K562 (cell line): ENCODE measurements around the gene NTNG1. TPM values are rescaled to one million over a fixed set of nuclear protein-coding genes. Genes with fewer than 3 reads are reported as not detected.

Experiments used
- ATAC-seq: fragments of 200-7000 bp; cut with Tn5 transposase; 3 replicates; pipeline ENCODE4 v1.9.1; 2020; ENCODE audit warnings: moderate library complexity
- BruUV-seq: library from RNA; stranded (reverse); fragments of 400-500 nt; replicated peaks from 2 replicates; lab custom pipeline; 2021; lab: Mats Ljungman, UMichigan
- CTCF ChIA-PET: fragments of 300-600 bp; formaldehyde crosslinking; extraction: SDS; loops from one replicate; lab custom pipeline; 2021; ENCODE audit warnings: low intra/inter-chr PET ratio; lab: Yijun Ruan, JAX
- POLR2A ChIA-PET: fragments of 300-600, 350-650 bp; sonication (Branson Sonifier 250); formaldehyde crosslinking; extraction: SDS; loops from one replicate; lab custom pipeline; 2021; ENCODE audit warnings: antibody characterized with exemption, inconsistent platforms; lab: Yijun Ruan, JAX
- DNase-seq, 4 experiments: peaks; one replicate each; pipeline versions ENCODE4 v3.0.0 to v3.0.0-alpha.2; 2011 to 2018; ENCODE audit warnings: low spot score in 3 of 4, mixed read lengths in 3 of 4; ENCODE audit errors: extremely low read depth in 1 of 4
- FAIRE-seq: peaks from 2 replicates; lab custom pipeline; 2011; peaks lifted over from hg19 to GRCh38; lab: Jason Lieb, UNC
- H2AFZ ChIP-seq: 2 replicates; pipeline ENCODE4 v1.6.0; 2011; ENCODE audit warnings: low read depth, low read length, control low read depth, inconsistent platforms
- H3K27ac ChIP-seq: fragments of 200-600 bp; 3 replicates; pipeline ENCODE4 v1.8.0; 2011; ENCODE audit warnings: low read depth, mild to moderate bottlenecking, control low read depth, inconsistent platforms, low read length, moderate library complexity, mixed read lengths; ENCODE audit errors: extremely low read depth
- H3K27me3 ChIP-seq, 2 experiments: fragments of 300-600 bp in 1 of 2; 2 replicates in 1 of 2; 3 replicates in 1 of 2; pipeline versions ENCODE4 v1.6.0 to v1.8.0; 2011; ENCODE audit warnings: inconsistent platforms in 2 of 2, low read length in 2 of 2, mild to moderate bottlenecking in 1 of 2, mixed read lengths in 1 of 2, moderate library complexity in 1 of 2; ENCODE audit not compliant: control insufficient read depth in 2 of 2, insufficient read depth in 2 of 2
- H3K36me3 ChIP-seq: fragments of 300-600 bp; 3 replicates; pipeline ENCODE4 v1.8.0; 2011; ENCODE audit warnings: mild to moderate bottlenecking, low read length, inconsistent platforms; ENCODE audit not compliant: control insufficient read depth, insufficient read depth
- H3K4me1 ChIP-seq, 2 experiments: fragments of 200-600 bp in 1 of 2; replicated peaks in 1 of 2; 2 replicates in 1 of 2; 3 replicates in 1 of 2; pipeline versions ENCODE4 v1.5.1 to v1.8.0; 2011; ENCODE audit warnings: inconsistent platforms in 2 of 2, low read length in 2 of 2, mild to moderate bottlenecking in 1 of 2, mixed read lengths in 1 of 2, moderate library complexity in 1 of 2; ENCODE audit not compliant: control insufficient read depth in 2 of 2, insufficient read depth in 2 of 2
- H3K4me2 ChIP-seq: 2 replicates; pipeline ENCODE4 v1.6.1; 2011; ENCODE audit warnings: low read length, control low read depth, inconsistent platforms, mixed read lengths; ENCODE audit not compliant: insufficient read depth
- H3K4me3 ChIP-seq: fragments of 200-600 bp; sonication (generic), shearing (Covaris generic); 2 replicates; pipeline ENCODE4 v1.5.1; 2016; ENCODE audit warnings: control low read depth, inconsistent platforms
- H3K79me2 ChIP-seq: fragments of 200-600 bp; 3 replicates; pipeline ENCODE4 v1.8.0; 2011; ENCODE audit warnings: low read length, inconsistent platforms; ENCODE audit not compliant: control insufficient read depth, insufficient read depth
- H3K9ac ChIP-seq, 2 experiments: 2 replicates each; pipeline versions ENCODE4 v1.6.0 to v1.6.1; 2011; ENCODE audit warnings: low read depth in 2 of 2, low read length in 2 of 2, control low read depth in 1 of 2, inconsistent platforms in 1 of 2, mild to moderate bottlenecking in 1 of 2, mixed read lengths in 1 of 2; ENCODE audit not compliant: insufficient read depth in 1 of 2
- H3K9me1 ChIP-seq: one replicate; pipeline ENCODE4 v1.6.0; 2011; ENCODE audit warnings: inconsistent platforms, mild to moderate bottlenecking, low read length, moderate library complexity; ENCODE audit not compliant: control insufficient read depth, insufficient read depth
- H3K9me3 ChIP-seq: replicated peaks from 2 replicates; pipeline ENCODE4 v1.5.1; 2011; ENCODE audit warnings: low read depth, low read length, inconsistent platforms; ENCODE audit not compliant: control insufficient read depth, insufficient read depth
- H4K20me1 ChIP-seq: replicated peaks from 2 replicates; pipeline ENCODE4 v1.6.1; 2011; ENCODE audit warnings: low read length, inconsistent platforms, mixed read lengths; ENCODE audit not compliant: control insufficient read depth, insufficient read depth
- ARID1B ChIP-seq: fragments of 450-650 bp; IDR thresholded peaks from 2 replicates; pipeline ENCODE4 v1.6.1; 2016; ENCODE audit warnings: antibody characterized with exemption, mild to moderate bottlenecking, inconsistent platforms
- ARID3A ChIP-seq: IDR thresholded peaks from 2 replicates; pipeline ENCODE4 v1.6.1; 2012; ENCODE audit warnings: low read depth, low read length, improper control_type of control experiment, borderline replicate concordance
- BRCA1 ChIP-seq, 2 experiments: fragments of 450-650 bp in 1 of 2; sonication (generic) in 1 of 2; formaldehyde crosslinking in 1 of 2; IDR thresholded peaks; 2 replicates each; pipeline versions ENCODE4 v1.5.0 to v1.6.1; 2017 to 2020; ENCODE audit warnings: mild to moderate bottlenecking in 1 of 2, missing genetic modification reagents in 1 of 2
- CEBPB ChIP-seq: fragments of 450-650 bp; IDR thresholded peaks from 2 replicates; pipeline ENCODE4 v1.6.1; 2016; ENCODE audit warnings: missing genetic modification characterization, missing compliant biosample characterization
- CHD4 ChIP-seq: fragments of 200-600 bp; sonication (generic); IDR thresholded peaks from 3 replicates; pipeline ENCODE4 v1.6.1; 2012; ENCODE audit warnings: low read depth, mild to moderate bottlenecking, mixed read lengths, low read length, inconsistent platforms; ENCODE audit not compliant: insufficient read depth, insufficient replicate concordance, poor library complexity, severe bottlenecking
- EP400 ChIP-seq: fragments of 450-650 bp; IDR thresholded peaks from 2 replicates; pipeline ENCODE4 v1.6.1; 2017; ENCODE audit warnings: antibody characterized with exemption, mild to moderate bottlenecking, moderate library complexity
- MAX ChIP-seq: sonication (generic); formaldehyde crosslinking; IDR thresholded peaks from 2 replicates; pipeline ENCODE4 v1.9.0; 2022; ENCODE audit warnings: mild to moderate bottlenecking, missing genetic modification reagents
- MXI1 ChIP-seq: IDR thresholded peaks from 2 replicates; pipeline ENCODE4 v1.6.1; 2011; ENCODE audit warnings: low read depth, mild to moderate bottlenecking, improper control_type of control experiment, low read length
- NBN ChIP-seq: fragments of 450-650 bp; IDR thresholded peaks from 2 replicates; pipeline ENCODE4 v1.6.1; 2016; ENCODE audit warnings: low read depth, mild to moderate bottlenecking
- NRF1 ChIP-seq, 2 experiments: fragments of 450-650 bp; IDR thresholded peaks in 1 of 2; conservative IDR thresholded peaks in 1 of 2; 2 replicates each; pipeline ENCODE4 v1.6.1; 2014; ENCODE audit warnings: mild to moderate bottlenecking in 2 of 2
- RBM14 ChIP-seq: fragments of 200-400 bp; formaldehyde crosslinking; IDR thresholded peaks from 2 replicates; pipeline ENCODE4 v1.6.1; 2018; ENCODE audit warnings: low read depth, mild to moderate bottlenecking, low read length, moderate library complexity, borderline replicate concordance; ENCODE audit not compliant: insufficient read depth
- TEAD1 ChIP-seq, 2 experiments: fragments of 450-650 bp in 1 of 2; sonication (generic) in 1 of 2; formaldehyde crosslinking; IDR thresholded peaks; 2 replicates each; pipeline versions ENCODE4 v1.4.0 to v1.8.0; 2020 to 2022; ENCODE audit warnings: mild to moderate bottlenecking in 2 of 2, missing genetic modification reagents in 1 of 2
- ZNF124 ChIP-seq: sonication (generic); formaldehyde crosslinking; IDR thresholded peaks from 2 replicates; pipeline ENCODE4 v1.8.1; 2022; ENCODE audit warnings: missing genetic modification reagents
- ZNF696 ChIP-seq: fragments of 250-450 bp; sonication (Bioruptor Pico); conservative IDR thresholded peaks from 2 replicates; pipeline ENCODE4 v1.4.0; 2020; ENCODE audit warnings: mild to moderate bottlenecking, moderate library complexity
- ZZZ3 ChIP-seq: fragments of 450-650 bp; IDR thresholded peaks from 2 replicates; pipeline ENCODE4 v1.6.1; 2016; ENCODE audit warnings: antibody characterized with exemption, mild to moderate bottlenecking, moderate library complexity
- WGBS: fragments of 100-300 bp; shearing (Covaris generic); methylation state at CpG from one replicate; pipeline ENCODE4 v1.1.6; 2016; ENCODE audit warnings: low coverage, mixed read lengths; ENCODE audit not compliant: insufficient coverage; ENCODE audit errors: missing lambda C conversion rate; 5-methylcytosine and 5-hydroxymethylcytosine counted together
- in situ Hi-C: fragments of 300-500 bp; cut with MboI; formaldehyde crosslinking; loops from 4 replicates; pipeline ENCODE4 v1.15.0; 2018; ENCODE audit warnings: inconsistent platforms, mixed read lengths
- intact Hi-C: fragments of 100-400 bp; cut with micrococcal nuclease; formaldehyde crosslinking; loops from 2 replicates; pipeline ENCODE4 v1.14.2; 2022
- polyA plus RNA-seq, 8 experiments: library from polyadenylated mRNA; depleted of rRNA in 4 of 8; stranded (reverse) in 5 of 8; unstranded in 3 of 8; fragments of >200 nt; fragmentation: Nextera tagmentation in 2 of 8; fragmentation: Illumina TruSeq in 1 of 8; extraction: Ambion mirVana in 2 of 8; extraction: Trizol in 1 of 8; gene quantifications; 2 replicates each; pipeline versions ENCODE4 v1.2.1 to v1.2.3, GENCODE V29; 2011 to 2014; ENCODE audit warnings: inconsistent platforms in 1 of 8, missing spikeins in 1 of 8
- total RNA-seq, 7 experiments: library from RNA; depleted of rRNA in 6 of 7; stranded (reverse); fragments of >200 nt in 6 of 7; fragmentation: Illumina TruSeq in 2 of 7; extraction: Trizol in 2 of 7; gene quantifications; 2 replicates each; pipeline versions ENCODE4 v1.2.1 to v1.2.3, GENCODE V29; 2011 to 2021; ENCODE audit warnings: low replicate concordance in 1 of 7
- TF ChIP-seq, protein P1 (sequence below): fragments of 450-650 bp; IDR thresholded peaks from 2 replicates; pipeline ENCODE4 v1.7.1; 2018; ENCODE audit warnings: mild to moderate bottlenecking, low read depth; ENCODE audit not compliant: partially characterized antibody
- TF ChIP-seq, protein P2 (sequence below), 2 experiments: IDR thresholded peaks; 2 replicates each; pipeline ENCODE4 v1.6.1; 2011; ENCODE audit warnings: borderline replicate concordance in 1 of 2, control low read depth in 1 of 2, low read depth in 1 of 2, low read length in 1 of 2, mild to moderate bottlenecking in 1 of 2, mixed read lengths in 1 of 2, moderate library complexity in 1 of 2; ENCODE audit not compliant: insufficient read depth in 1 of 2, insufficient read length in 1 of 2, poor library complexity in 1 of 2, severe bottlenecking in 1 of 2; ENCODE audit errors: extremely low read depth in 1 of 2

Gene NTNG1
- total and polyA plus RNA-seq, 9 of the 15 experiments (the other 6 are each of a cell fraction or from before 2014, with no cell fraction given): not detected

- Histone ChIP-seq H3K4me2 (no peak overlapping the region), H3K79me2 (no peaks in the 10 kb centered on the region), H3K9ac (no peak overlapping the region), H3K27ac (no peak overlapping the region), H3K9me3 (no peaks in the 10 kb centered on the region; the same call in 1 of the 2 replicates), H4K20me1 (no peaks in the 10 kb centered on the region), H3K4me3 (no peak overlapping the region), H3K9me1 (no peaks in the 10 kb centered on the region), H3K27me3 (no peaks in the 10 kb centered on the region), H3K36me3 (no peaks in the 10 kb centered on the region), H3K4me1 (no peaks in the 10 kb centered on the region), H2AFZ (no peak overlapping the region)
- ChIA-PET POLR2A (interaction anchor here (0.7 kb wide), 1 partner anchor 11 kb away, joined by 3 read pairs; no protein-coding TSS in a partner anchor), CTCF (no interaction called here)
- no peak for FAIRE-seq
- no peak for DNase-seq
- no peak for ATAC-seq
- in situ Hi-C loops: no loop called here
- intact Hi-C loops: no loop called here
- no TSS peak for BruUV-seq
- 0% methylated on average over 1 of the region's 1 CpG for WGBS
- TF ChIP-seq ARID3A: no peak
- no peak for TF ChIP-seq RBM14
- TF ChIP-seq, protein P1, sequence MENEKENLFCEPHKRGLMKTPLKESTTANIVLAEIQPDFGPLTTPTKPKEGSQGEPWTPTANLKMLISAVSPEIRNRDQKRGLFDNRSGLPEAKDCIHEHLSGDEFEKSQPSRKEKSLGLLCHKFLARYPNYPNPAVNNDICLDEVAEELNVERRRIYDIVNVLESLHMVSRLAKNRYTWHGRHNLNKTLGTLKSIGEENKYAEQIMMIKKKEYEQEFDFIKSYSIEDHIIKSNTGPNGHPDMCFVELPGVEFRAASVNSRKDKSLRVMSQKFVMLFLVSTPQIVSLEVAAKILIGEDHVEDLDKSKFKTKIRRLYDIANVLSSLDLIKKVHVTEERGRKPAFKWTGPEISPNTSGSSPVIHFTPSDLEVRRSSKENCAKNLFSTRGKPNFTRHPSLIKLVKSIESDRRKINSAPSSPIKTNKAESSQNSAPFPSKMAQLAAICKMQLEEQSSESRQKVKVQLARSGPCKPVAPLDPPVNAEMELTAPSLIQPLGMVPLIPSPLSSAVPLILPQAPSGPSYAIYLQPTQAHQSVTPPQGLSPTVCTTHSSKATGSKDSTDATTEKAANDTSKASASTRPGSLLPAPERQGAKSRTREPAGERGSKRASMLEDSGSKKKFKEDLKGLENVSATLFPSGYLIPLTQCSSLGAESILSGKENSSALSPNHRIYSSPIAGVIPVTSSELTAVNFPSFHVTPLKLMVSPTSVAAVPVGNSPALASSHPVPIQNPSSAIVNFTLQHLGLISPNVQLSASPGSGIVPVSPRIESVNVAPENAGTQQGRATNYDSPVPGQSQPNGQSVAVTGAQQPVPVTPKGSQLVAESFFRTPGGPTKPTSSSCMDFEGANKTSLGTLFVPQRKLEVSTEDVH: no peak
- no peak for TF ChIP-seq ARID1B
- no peak for TF ChIP-seq CHD4
- TF ChIP-seq EP400: no peak
- no peak for TF ChIP-seq ZNF696 (CRISPR knock-in tag)
- TF ChIP-seq BRCA1 (IDR thresholded peaks at IDR 0.05): no peak
- TF ChIP-seq BRCA1 (CRISPR knock-in tag; IDR thresholded peaks at IDR 0.05): no peak
- no peak for TF ChIP-seq ZNF124 (CRISPR knock-in tag)
- TF ChIP-seq NBN: no peak
- TF ChIP-seq TEAD1 (CRISPR knock-in tag; IDR thresholded peaks at IDR 0.05): no peak
- TF ChIP-seq, protein P2, sequence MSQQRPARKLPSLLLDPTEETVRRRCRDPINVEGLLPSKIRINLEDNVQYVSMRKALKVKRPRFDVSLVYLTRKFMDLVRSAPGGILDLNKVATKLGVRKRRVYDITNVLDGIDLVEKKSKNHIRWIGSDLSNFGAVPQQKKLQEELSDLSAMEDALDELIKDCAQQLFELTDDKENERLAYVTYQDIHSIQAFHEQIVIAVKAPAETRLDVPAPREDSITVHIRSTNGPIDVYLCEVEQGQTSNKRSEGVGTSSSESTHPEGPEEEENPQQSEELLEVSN (IDR thresholded peaks at IDR 0.05; ENCODE audit: borderline replicate concordance in 1 of 2, extremely low read depth in 1 of 2, insufficient read depth in 1 of 2, insufficient read length in 1 of 2, low read depth in 1 of 2, low read length in 1 of 2, poor library complexity in 1 of 2, severe bottlenecking in 1 of 2): no peak
- no peak for TF ChIP-seq ZZZ3
- no peak for TF ChIP-seq MXI1
- TF ChIP-seq MAX (CRISPR knock-in tag): no peak
- TF ChIP-seq NRF1 (conservative IDR thresholded peaks at IDR 0.05 in 1 of 2, IDR thresholded peaks at IDR 0.05 in 1 of 2): no peak
- TF ChIP-seq CEBPB (tag): no peak
These were observed 216.5 kb downstream of the NTNG1 start for GRCh38 chr1:107357376-107357775.
